Measurements from ENCODE around the gene FHL1. TPM values are rescaled to one million over a fixed set of nuclear protein-coding genes. Genes with fewer than 3 reads are reported as not detected.
"Not testable (repeated sequence)": the region's sequence is repeated elsewhere in the genome, so short reads cannot be mapped to it uniquely, and the experiment has no call there.

Gene FHL1
- total RNA-seq, 1 donor from 2014 or later = 18.7 TPM

DNA sequence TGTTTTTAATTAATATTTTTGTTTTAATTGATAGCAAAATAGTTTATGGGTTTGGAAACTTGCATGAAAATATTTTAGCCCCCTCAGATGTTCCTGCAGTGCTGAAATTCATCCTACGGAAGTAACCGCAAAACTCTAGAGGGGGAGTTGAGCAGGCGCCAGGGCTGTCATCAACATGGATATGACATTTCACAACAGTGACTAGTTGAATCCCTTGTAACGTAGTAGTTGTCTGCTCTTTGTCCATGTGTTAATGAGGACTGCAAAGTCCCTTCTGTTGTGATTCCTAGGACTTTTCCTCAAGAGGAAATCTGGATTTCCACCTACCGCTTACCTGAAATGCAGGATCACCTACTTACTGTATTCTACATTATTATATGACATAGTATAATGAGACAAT is 63.5 kb downstream of the FHL1 start:
- no peak for ATAC-seq

GRCh38 chrX:136211766-136212556 is 64.6 kb downstream of the FHL1 start:
- ATAC-seq = no peak

- no peak for ATAC-seq
Observed at GRCh38 chrX:136212557-136213111, 65.3 kb downstream of the FHL1 start.

DNA sequence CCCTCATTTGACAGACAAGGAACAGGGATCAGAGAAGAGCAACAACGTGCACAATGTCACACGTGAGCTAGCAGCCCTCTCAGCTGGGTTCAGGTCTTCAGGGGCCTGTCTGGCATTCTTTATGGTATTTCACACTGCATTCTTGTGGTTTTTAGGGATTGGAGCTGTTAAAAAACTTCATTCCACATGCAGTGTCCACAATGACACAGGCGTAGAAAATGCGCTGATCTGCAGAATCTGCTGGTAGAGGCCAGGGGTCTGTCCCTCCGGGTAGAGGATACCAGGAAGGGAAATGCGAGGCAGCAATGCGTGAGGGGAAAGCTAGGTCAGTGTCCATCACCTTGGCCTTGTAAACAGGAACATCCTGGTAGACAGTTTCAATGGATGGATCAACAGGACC is 67.2 kb downstream of the FHL1 start:
- ATAC-seq = no peak

GRCh38 chrX:136215559-136215958 is 68.2 kb downstream of the FHL1 start:
- ATAC-seq = no peak

- no peak for ATAC-seq
Observed at GRCh38 chrX:136219893-136220292, 72.6 kb downstream of the FHL1 start.

DNA sequence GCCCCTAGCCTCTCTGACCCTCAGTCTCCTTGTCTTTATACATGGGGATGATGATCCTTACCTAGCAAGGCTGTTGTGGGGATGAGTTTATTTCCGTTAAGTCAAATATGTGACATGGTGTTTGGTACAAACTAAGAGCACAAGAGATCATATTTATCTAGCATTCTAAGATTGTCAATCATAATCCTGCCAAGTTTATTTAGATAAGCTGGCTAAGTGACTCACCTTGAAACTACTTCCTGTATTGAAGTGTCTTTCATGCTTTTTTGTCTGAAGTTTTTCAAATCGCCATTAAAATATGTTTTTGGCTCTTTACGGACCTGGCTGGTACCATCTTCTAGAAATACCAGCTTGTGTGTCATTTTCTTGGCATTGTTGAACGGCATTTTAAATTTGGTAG is 73.2 kb downstream of the FHL1 start:
- ATAC-seq = no peak

- ATAC-seq = no peak
Observed at GRCh38 chrX:136220951-136221350, 73.6 kb downstream of the FHL1 start.

GRCh38 chrX:136221851-136222513 is 74.6 kb downstream of the FHL1 start:
- no peak for ATAC-seq

DNA sequence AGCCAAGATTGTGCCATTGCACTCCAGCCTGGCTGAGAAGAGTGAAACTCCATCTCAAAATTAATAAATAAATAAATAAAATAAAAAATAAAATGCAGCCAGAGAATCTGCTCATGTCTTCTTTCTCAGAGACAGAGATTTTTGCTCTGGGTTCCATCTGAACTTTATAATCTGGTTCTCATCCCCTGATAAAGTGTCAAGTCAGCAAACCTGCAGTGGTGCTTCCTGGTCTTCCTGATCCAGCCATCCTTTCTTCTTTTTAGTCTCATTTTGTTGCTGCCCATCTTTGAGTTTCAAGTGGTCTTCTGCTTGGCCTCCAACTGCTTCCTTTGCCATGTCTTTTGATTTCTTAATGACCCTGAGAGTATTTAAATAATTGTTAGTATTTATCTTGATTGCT is 79.7 kb downstream of the FHL1 start:
- no peak for ATAC-seq

GRCh38 chrX:136227948-136228838 is 80.9 kb downstream of the FHL1 start:
- ATAC-seq = no peak

DNA sequence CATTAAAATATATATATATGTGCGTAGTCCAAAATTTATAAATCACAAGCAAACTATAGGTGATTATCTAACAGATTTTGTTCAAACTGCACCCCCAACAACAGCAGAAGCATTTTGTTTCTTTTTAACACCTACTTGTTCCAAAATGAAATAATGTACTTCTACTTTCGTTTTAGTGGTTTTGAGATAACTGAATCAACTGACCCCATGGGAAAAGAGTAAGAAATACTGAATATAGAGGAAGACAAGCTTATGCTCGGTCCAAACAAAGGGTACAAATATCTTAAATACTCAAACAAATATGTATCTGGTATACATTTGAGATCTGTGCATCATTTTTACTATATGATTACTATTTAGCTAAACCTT is 81.5 kb downstream of the FHL1 start:
- no peak for ATAC-seq

DNA sequence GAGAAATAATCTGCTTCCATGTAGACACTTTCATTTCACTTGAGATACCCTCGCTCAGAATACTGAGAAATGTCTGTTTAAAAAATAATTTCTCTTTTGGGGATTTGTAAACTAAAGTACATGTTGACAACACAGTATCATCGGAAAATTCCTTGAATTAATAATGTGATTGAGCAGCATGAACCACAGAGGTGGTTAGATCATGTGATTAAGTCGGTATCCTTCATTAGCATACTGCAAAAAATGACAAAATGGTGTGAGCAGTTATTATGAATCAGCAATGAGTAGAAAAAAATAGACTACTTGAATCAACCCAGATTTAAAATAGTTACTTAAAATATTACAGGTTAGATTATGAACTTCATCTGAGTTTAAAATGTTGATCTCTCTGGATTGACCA is 89.7 kb downstream of the FHL1 start:
- ATAC-seq = no peak

GRCh38 chrX:136237849-136238248 is 90.5 kb downstream of the FHL1 start:
- not testable (repeated sequence) for ATAC-seq

DNA sequence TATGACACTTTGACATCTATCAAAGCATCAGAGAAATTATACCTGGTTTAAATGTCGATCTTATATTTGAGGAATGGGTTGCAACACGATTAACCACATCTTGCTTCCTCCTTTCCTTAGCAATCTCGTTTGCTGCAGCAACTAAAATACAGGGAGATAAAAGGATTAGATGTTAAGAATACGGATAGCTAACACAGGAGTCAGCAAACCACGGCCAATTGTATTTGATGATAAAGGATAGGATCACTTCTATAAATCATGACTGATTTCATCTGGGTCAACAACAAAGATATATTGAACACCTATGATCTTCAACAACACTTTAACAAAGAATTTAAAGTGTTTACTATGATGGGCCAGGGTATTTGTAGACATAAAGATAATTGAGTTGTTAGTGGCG is 98.9 kb downstream of the FHL1 start:
- ATAC-seq = no peak

GRCh38 chrX:136250191-136251040 is 103.1 kb downstream of the FHL1 start:
- peak; percentile 19 for ATAC-seq

GRCh38 chrX:136251041-136251991 is 104.0 kb downstream of the FHL1 start, which contains the start of gene MAP7D3:
MAP7D3 (minus strand) TSS chrX:136251400; CDS start chrX:136251358, 42 bp downstream.
- peak; percentile 87 for ATAC-seq

- no peak for ATAC-seq
Observed at GRCh38 chrX:136255541-136255940, 108.2 kb downstream of the FHL1 start.

DNA sequence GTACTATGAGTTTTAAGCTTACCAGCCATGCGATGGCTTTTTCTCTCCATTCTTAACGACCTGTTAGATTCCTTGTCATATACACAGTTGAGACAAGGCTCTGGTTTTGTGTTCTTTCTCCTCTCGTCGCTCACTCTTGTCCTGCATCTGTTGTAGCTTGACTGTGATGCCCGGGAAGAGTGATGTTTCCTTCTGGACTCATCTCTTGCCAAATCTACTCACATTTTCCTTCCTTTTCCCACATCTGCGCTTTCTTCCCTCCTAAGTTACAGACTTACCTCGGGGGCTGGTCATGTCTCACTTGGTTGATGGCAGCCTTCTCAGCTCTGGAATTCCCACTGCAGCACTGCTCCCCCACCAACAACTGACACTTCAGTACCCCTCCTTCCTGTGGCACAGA is 108.7 kb downstream of the FHL1 start:
- no peak for ATAC-seq

GRCh38 chrX:136258951-136259350 is 111.6 kb downstream of the FHL1 start:
- no peak for ATAC-seq

DNA sequence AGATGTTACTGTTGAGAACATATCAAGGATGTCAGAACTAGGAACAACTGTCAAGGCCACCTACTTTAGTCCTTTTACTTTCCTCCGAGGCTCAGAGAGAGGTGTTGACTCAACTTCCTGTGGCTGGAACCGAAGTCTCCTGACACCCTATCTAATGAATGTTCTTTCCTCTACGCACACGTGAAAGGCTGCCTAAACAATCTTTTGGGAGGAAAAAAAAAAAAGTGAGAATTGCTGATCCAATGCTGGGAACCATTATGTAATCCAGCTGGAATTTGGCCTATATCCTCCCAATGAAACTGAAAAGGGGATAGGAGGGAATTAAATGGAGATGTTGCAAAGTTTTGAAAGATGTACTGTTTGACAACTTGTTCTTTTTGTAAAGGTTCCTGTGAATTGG is 112.2 kb downstream of the FHL1 start:
- no peak for ATAC-seq

All from esophagus mucosa (tissue), 1 donor.